ENCODE data around the gene TREML2. TPM values are rescaled to one million over a fixed set of nuclear protein-coding genes. Genes with fewer than 3 reads are reported as not detected.

The TREML2 gene
- total RNA-seq, 1 experiment from 2014 or later, result not detected

GRCh38 chr6:41179163-41179562, 21.8 kb downstream of the TREML2 start (continued):
- TF ChIP-seq MAX (IDR thresholded peaks at IDR 0.05), result no peak
- TF ChIP-seq RAD21 (IDR thresholded peaks at IDR 0.05; ENCODE audit: low read depth), result no peak
- TF ChIP-seq FOSL1 (IDR thresholded peaks at IDR 0.05; ENCODE audit: low read depth), result no peak
- TF ChIP-seq ZBTB33 (IDR thresholded peaks at IDR 0.05; ENCODE audit: extremely low read depth, insufficient replicate concordance, low read length), result no peak

GRCh38 chr6:41177695-41178094, 23.3 kb downstream of the TREML2 start:
- Histone ChIP-seq H3K4me1 (ENCODE audit: control insufficient read depth in 1 of 2, insufficient read depth in 2 of 2, low read length in 2 of 2) (peaks cover 0 to 4% of the 10 kb centered on the region in 2 experiments; a peak in 1 of 4 replicates), H3K27ac (ENCODE audit: low read depth, low read length) (no peak overlapping the region), H3K9me3 (ENCODE audit: control insufficient read depth in 1 of 2, insufficient read depth in 1 of 2, low read depth in 1 of 2, low read length in 2 of 2) (no peaks in the 10 kb centered on the region), H3K9me2 (ENCODE audit: insufficient read depth) (no peaks in the 10 kb centered on the region), H3K79me2 (ENCODE audit: insufficient read depth, low read length) (no peaks in the 10 kb centered on the region), H3K9ac (ENCODE audit: low read length) (no peak overlapping the region), H3K4me2 (ENCODE audit: low read length) (no peak overlapping the region), H2AFZ (ENCODE audit: low read depth, low read length, poor library complexity, severe bottlenecking) (no peak overlapping the region), H3K27me3 (ENCODE audit: insufficient read depth, low read length) (peaks cover 28% of the 10 kb centered on the region), H3K4me3 (replicated peaks in 1 of 2; ENCODE audit: low read depth in 1 of 2, low read length in 2 of 2) (no peak overlapping the region), H3K36me3 (ENCODE audit: control insufficient read depth in 1 of 2, insufficient read depth in 2 of 2, low read length in 2 of 2) (no peaks in the 10 kb centered on the region), H4K20me1 (ENCODE audit: insufficient read depth) (no peaks in the 10 kb centered on the region)
- ChIA-PET POLR2A (no interaction called here), RAD21 (ENCODE audit: low non-redundant PET in 1 of 2, low total read pairs in 2 of 2, uncharacterized antibody in 2 of 2, unreplicated experiment in 2 of 2) (no interaction called here), CTCF (no interaction called here)
- ATAC-seq (no peak), DNase-seq (ENCODE audit: low read depth, low spot score) (no peak)
- TF ChIP-seq YY1 (IDR thresholded peaks at IDR 0.05; ENCODE audit: extremely low read depth, insufficient replicate concordance, low read depth, low read length) (no peak), RAD21 (IDR thresholded peaks at IDR 0.05; ENCODE audit: low read depth) (no peak)
- BruUV-seq (replicated peaks), result no TSS peak
- intact Hi-C loops (cut with micrococcal nuclease), result no loop called here

GRCh38 chr6:41177287-41177686, 23.7 kb downstream of the TREML2 start:
- Histone ChIP-seq H3K27me3 (ENCODE audit: insufficient read depth, low read length) (peaks cover 28% of the 10 kb centered on the region), H3K9ac (ENCODE audit: low read length) (no peak overlapping the region), H3K4me2 (ENCODE audit: low read length) (no peak overlapping the region), H3K9me3 (ENCODE audit: control insufficient read depth in 1 of 2, insufficient read depth in 1 of 2, low read depth in 1 of 2, low read length in 2 of 2) (no peaks in the 10 kb centered on the region), H3K27ac (ENCODE audit: low read depth, low read length) (no peak overlapping the region), H2AFZ (ENCODE audit: low read depth, low read length, poor library complexity, severe bottlenecking) (no peak overlapping the region), H3K9me2 (ENCODE audit: insufficient read depth) (no peaks in the 10 kb centered on the region), H3K79me2 (ENCODE audit: insufficient read depth, low read length) (no peaks in the 10 kb centered on the region), H3K4me1 (ENCODE audit: control insufficient read depth in 1 of 2, insufficient read depth in 2 of 2, low read length in 2 of 2) (peaks cover 0 to 4% of the 10 kb centered on the region in 2 experiments; a peak in 1 of 4 replicates), H3K4me3 (replicated peaks in 1 of 2; ENCODE audit: low read depth in 1 of 2, low read length in 2 of 2) (no peak overlapping the region), H3K36me3 (ENCODE audit: control insufficient read depth in 1 of 2, insufficient read depth in 2 of 2, low read length in 2 of 2) (no peaks in the 10 kb centered on the region), H4K20me1 (ENCODE audit: insufficient read depth) (no peaks in the 10 kb centered on the region)
- RAD21 ChIA-PET (ENCODE audit: low non-redundant PET in 1 of 2, low total read pairs in 2 of 2, uncharacterized antibody in 2 of 2, unreplicated experiment in 2 of 2), result no interaction called here
- intact Hi-C loops (cut with micrococcal nuclease), result no loop called here
- no peak for DNase-seq (ENCODE audit: low read depth, low spot score)
- ATAC-seq, result no peak
- CTCF ChIA-PET, result no interaction called here
- POLR2A ChIA-PET, result no interaction called here
- BruUV-seq (replicated peaks), result no TSS peak
- TF ChIP-seq EGR1 (IDR thresholded peaks at IDR 0.05; ENCODE audit: low read depth) (no peak), TCF7L2 (IDR thresholded peaks at IDR 0.05; ENCODE audit: borderline replicate concordance, extremely low read depth, insufficient read depth, insufficient read length) (no peak), EZH2phosphoT487 (IDR thresholded peaks at IDR 0.05; ENCODE audit: borderline replicate concordance) (no peak), ELF1 (IDR thresholded peaks at IDR 0.05; ENCODE audit: borderline replicate concordance, low read depth) (no peak), SIN3A (IDR thresholded peaks at IDR 0.05; ENCODE audit: low read depth) (no peak), YY1 (IDR thresholded peaks at IDR 0.05; ENCODE audit: extremely low read depth, insufficient replicate concordance, low read depth, low read length) (no peak), CTCF (IDR thresholded peaks at IDR 0.05 in 2 of 3, conservative IDR thresholded peaks at IDR 0.05 in 1 of 3; ENCODE audit: borderline replicate concordance in 1 of 3, insufficient read depth in 1 of 3, low read depth in 2 of 3, low read length in 2 of 3) (no peak), SP1 (IDR thresholded peaks at IDR 0.05; ENCODE audit: low read depth) (no peak), ZFX (IDR thresholded peaks at IDR 0.05) (no peak), POLR2A (IDR thresholded peaks at IDR 0.05; ENCODE audit: borderline replicate concordance, extremely low read depth, insufficient read depth, insufficient read length) (no peak), CBX3 (IDR thresholded peaks at IDR 0.05; ENCODE audit: low read depth) (no peak)
